GM12873 (cell line): ENCODE data around the gene SSRP1.

Source experiments
- CTCF ChIP-seq: IDR thresholded peaks from 2 replicates; pipeline ENCODE4 v1.5.1; 2012; ENCODE audit warnings: low read depth, mild to moderate bottlenecking, moderate library complexity, low read length, control low read depth; ENCODE audit not compliant: insufficient read depth; ENCODE audit errors: missing control alignments

The SSRP1 gene

GRCh38 chr11:57375490-57375889 is 39.8 kb upstream of the SSRP1 start:
- TF ChIP-seq CTCF, result no peak

GRCh38 chr11:57374966-57375365 is 39.3 kb upstream of the SSRP1 start:
- TF ChIP-seq CTCF, result no peak

GRCh38 chr11:57373146-57373545 is 37.5 kb upstream of the SSRP1 start:
- TF ChIP-seq CTCF, result no peak

GRCh38 chr11:57370941-57371340 is 35.2 kb upstream of the SSRP1 start:
- no peak for TF ChIP-seq CTCF

- no peak for TF ChIP-seq CTCF
Observed at GRCh38 chr11:57370251-57370650, 34.6 kb upstream of the SSRP1 start.

GRCh38 chr11:57368845-57369232 is 33.1 kb upstream of the SSRP1 start:
- no peak for TF ChIP-seq CTCF

GRCh38 chr11:57368106-57368844 is 32.6 kb upstream of the SSRP1 start:
- TF ChIP-seq CTCF, result no peak
